ENCODE results near the gene CFAP45.

The CFAP45 gene

DNA sequence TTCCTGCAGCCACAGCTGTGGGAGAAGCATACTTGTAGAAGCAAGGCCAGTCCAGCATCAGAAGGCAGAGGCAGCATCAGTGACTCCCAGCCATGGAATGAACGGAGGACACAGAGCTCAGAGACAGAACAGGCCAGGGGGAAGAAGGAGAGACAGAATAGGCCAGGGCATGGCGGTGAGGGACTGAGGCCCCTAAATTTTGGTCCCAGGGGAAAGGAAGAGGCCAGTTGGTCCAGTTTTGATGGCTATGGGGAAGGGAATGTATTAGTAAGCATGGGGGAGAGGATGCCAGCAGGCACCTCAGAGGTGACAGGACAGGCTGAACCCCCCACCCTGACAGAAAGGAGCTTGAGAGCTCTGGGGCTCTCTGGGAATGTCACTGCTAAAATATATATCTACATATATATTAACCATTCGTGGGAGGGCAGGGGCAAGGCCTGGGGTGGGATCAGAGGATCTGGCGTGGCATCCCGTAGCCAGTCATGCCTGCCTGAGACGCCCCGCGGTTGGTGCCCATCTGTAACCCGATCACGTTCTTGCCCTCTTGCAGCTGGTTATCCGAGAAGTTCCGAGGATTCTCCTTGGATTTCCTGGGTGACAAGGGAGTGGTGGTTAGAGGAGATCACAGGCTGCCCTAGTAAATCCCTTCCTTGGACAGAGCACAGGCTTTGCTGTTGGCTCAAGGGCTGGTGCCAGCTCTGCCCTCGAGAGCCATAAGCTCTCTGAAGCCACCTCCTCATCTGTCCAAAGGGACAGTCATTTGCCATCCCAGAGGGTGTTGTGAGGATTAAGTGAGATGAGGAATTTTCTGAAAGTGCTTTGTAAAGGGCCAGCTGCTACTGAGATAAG is 18.6 kb upstream of the CFAP45 start:
- H3K4me3 ChIP-seq (ENCODE audit: low read depth, low read length): no peak overlapping the region
- DNase-seq (ENCODE audit: low read depth, low spot score): no peak
- TF ChIP-seq, protein P1, sequence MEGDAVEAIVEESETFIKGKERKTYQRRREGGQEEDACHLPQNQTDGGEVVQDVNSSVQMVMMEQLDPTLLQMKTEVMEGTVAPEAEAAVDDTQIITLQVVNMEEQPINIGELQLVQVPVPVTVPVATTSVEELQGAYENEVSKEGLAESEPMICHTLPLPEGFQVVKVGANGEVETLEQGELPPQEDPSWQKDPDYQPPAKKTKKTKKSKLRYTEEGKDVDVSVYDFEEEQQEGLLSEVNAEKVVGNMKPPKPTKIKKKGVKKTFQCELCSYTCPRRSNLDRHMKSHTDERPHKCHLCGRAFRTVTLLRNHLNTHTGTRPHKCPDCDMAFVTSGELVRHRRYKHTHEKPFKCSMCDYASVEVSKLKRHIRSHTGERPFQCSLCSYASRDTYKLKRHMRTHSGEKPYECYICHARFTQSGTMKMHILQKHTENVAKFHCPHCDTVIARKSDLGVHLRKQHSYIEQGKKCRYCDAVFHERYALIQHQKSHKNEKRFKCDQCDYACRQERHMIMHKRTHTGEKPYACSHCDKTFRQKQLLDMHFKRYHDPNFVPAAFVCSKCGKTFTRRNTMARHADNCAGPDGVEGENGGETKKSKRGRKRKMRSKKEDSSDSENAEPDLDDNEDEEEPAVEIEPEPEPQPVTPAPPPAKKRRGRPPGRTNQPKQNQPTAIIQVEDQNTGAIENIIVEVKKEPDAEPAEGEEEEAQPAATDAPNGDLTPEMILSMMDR (IDR thresholded peaks at IDR 0.05; ENCODE audit: low read depth, low read length): no peak
- in situ Hi-C loops (cut with HindIII; ENCODE audit: low sequenced_read_pairs): no loop called here

DNA sequence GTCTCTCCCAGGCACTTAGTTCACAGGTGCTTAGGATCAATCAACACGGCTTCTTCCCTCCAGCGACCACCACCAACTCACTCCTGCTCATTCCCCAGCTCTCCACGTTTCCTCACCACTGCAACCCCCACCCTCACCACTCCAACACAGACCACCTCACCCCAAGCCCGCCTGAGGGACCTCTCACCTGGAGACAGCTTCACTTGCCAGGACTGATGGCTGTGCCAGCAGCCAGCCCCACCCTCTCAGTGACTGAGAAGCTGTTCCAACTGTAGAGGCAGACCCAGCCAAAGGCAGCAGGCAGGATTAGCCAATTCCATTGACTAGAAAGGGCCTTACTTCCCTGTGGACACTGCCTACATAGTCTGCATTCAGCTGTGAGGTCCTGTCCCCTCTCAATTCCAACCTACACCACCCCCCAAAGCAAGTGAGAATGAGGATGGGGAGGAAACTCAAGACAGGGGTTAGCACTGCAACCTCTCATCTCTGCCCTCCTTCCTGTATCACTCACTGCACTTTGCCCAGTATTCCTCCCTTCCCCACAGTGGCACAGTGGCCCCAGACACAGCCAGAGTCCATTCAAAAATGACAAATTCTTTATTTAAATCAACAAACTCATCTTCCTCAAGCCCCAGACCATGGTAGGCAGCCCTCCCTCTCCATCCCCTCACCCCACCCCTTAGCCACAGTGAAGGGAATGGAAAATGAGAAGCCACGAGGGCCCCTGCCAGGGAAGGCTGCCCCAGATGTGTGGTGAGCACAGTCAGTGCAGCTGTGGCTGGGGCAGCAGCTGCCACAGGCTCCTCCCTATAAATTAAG is 17.8 kb upstream of the CFAP45 start:
- in situ Hi-C loops (cut with HindIII; ENCODE audit: low sequenced_read_pairs): no loop called here
- no peak for DNase-seq (ENCODE audit: low read depth, low spot score)
- TF ChIP-seq, protein P1 (IDR thresholded peaks at IDR 0.05; ENCODE audit: low read depth, low read length): no peak
- no peak overlapping the region for H3K4me3 ChIP-seq (ENCODE audit: low read depth, low read length)

DNA sequence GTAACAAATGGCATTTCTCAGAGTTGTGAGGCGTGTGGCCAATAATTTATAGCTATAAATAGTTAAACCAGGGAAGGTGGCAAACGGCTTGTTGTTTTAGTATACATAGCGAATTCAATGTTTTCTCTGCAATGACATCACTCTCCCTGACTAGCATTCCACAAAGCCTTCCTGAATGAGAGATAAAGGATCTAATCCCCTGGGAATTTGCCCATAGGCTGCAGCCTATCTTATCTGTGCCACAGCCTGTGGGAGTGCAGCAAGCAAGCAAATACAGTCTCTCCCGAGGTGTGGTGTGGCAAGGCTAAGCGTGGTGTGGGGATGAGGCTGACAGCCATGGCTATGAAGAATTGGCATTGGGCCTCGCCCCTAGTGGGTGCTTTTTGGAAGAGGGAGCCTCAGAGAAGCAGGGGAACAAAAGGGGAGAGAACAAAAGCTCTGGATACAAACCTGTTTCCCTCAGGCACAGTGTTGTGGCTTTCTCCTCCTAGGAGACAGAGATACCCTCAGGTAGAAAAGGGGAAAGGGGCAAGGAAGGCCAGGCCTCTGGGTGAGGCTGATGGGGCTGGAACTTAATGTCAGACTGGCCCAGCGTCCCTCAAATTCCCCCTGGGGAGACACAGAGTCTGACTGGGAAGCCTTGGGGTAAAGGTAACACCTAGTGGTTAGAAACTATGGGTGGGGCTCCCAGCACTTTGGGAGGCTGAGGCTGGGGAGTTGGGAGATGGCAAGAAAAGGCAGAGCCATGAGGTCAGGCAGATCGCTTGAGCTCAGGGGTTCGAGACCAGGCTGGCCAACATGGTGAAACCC is 16.5 kb upstream of the CFAP45 start:
- TF ChIP-seq, protein P1 (IDR thresholded peaks at IDR 0.05; ENCODE audit: low read depth, low read length): no peak
- in situ Hi-C loops (cut with HindIII; ENCODE audit: low sequenced_read_pairs): no loop called here
- peak; percentile 67 for DNase-seq (ENCODE audit: low read depth, low spot score)
- H3K4me3 ChIP-seq (ENCODE audit: low read depth, low read length): no peak overlapping the region

DNA sequence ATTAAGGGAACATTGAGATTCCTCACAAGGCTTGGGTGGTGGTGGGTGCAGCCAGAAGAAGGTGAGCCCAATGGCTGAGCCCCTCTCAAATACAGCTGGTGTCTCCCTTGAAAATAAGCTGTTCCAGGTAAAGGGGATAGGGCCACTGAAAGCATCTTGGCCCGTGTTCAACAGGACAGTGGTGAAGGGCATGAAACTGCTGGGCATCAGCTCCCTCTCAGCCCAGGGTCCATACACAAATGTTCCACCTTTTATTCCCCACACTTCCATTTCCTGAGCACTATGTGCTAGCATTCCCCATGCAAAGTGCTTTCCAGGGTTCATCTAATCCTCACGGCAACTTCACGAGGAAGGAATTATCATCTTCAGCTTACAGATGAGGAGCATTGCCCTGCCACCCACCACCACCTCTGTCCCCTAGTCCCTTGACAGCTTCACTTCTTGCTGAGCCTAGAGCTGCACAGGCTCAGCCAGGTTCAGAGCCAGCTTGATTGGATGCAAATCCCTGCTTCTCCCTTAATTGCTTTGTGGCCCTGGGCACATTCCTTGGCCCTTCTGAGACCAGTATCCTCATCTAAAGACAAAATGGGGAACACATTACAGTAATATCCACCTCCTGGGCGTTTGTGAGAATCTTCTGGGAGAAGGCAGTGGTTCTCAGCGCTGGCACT is 15.7 kb upstream of the CFAP45 start:
- DNase-seq (ENCODE audit: low read depth, low spot score): no peak
- no peak overlapping the region for H3K4me3 ChIP-seq (ENCODE audit: low read depth, low read length)
- in situ Hi-C loops (cut with HindIII; ENCODE audit: low sequenced_read_pairs): no loop called here
- TF ChIP-seq, protein P1 (IDR thresholded peaks at IDR 0.05; ENCODE audit: low read depth, low read length): no peak

DNA sequence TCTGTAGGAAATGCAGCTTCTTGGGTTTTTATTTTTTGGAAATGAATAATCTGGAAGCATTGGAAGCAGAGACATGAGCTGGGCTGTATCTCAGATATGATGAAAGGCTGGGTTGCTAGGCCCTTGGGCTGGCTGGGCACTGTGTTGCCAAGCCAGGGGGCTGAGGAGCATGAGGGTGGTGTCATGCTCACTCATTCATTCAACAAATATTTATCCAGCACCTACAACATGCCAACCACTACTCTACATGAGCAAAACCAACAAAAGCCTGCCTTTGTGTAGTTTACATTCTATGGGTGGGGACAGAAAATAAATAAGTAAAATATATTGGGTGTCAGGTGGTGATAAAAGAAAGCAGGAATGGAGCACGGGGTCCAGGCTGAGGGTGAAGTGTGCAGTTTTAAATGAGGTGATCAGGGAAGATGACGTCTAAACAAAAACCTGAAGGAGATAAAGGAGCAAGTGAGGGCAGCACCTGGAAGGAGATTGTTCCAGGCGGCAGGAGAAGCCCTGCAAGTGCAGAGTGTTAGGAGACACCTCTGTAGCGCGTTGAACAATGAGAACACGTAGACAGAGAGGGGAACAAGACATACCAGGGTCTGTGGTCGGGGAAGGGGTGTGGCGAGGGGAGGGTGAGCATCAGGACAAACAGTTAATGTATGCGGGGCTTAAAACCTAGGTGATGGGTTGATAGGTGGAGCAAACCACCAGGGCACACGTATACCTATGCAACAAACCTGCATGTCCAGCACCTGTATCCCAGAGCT is 14.5 kb upstream of the CFAP45 start:
- TF ChIP-seq, protein P1 (IDR thresholded peaks at IDR 0.05; ENCODE audit: low read depth, low read length): no peak
- no peak for DNase-seq (ENCODE audit: low read depth, low spot score)
- in situ Hi-C loops (cut with HindIII; ENCODE audit: low sequenced_read_pairs): no loop called here
- H3K4me3 ChIP-seq (ENCODE audit: low read depth, low read length): no peak overlapping the region
